Endodermal cell (in vitro differentiated cells): Measurements from ENCODE around the gene DEK. TPM values are rescaled to one million over a fixed set of nuclear protein-coding genes. Genes with fewer than 3 reads are reported as not detected.

Experiments
- DNase-seq: peaks from one replicate; pipeline ENCODE4 v3.0.0-alpha.2; 2017
- H3K27ac ChIP-seq: 2 replicates; pipeline ENCODE4 v1.5.1; 2013; ENCODE audit warnings: mild to moderate bottlenecking, low read depth, low read length, moderate library complexity
- H3K27me3 ChIP-seq: 2 replicates; pipeline ENCODE4 v1.6.1; 2013; ENCODE audit warnings: mild to moderate bottlenecking, low read length, moderate library complexity; ENCODE audit not compliant: insufficient read depth, control insufficient read depth, poor library complexity, severe bottlenecking
- H3K36me3 ChIP-seq: 2 replicates; pipeline ENCODE4 v1.7.0; 2013; ENCODE audit warnings: mild to moderate bottlenecking, low read length, moderate library complexity; ENCODE audit not compliant: control insufficient read depth, insufficient read depth
- H3K4me1 ChIP-seq: one replicate; pipeline ENCODE4 v1.7.0; 2013; ENCODE audit warnings: low read length; ENCODE audit not compliant: control insufficient read depth, insufficient read depth
- H3K4me3 ChIP-seq: 2 replicates; pipeline ENCODE4 v1.5.1; 2013; ENCODE audit warnings: mild to moderate bottlenecking, low read length, moderate library complexity
- H3K9ac ChIP-seq: 2 replicates; pipeline ENCODE4 v1.6.1; 2013; ENCODE audit warnings: mild to moderate bottlenecking, low read length, moderate library complexity; ENCODE audit not compliant: poor library complexity, severe bottlenecking; ENCODE audit errors: extremely low read depth
- H3K9me3 ChIP-seq: 2 replicates; pipeline ENCODE4 v1.6.1; 2013; ENCODE audit warnings: mild to moderate bottlenecking, low read length, moderate library complexity; ENCODE audit not compliant: control insufficient read depth
- H3K27ac Mint-ChIP-seq: 2 replicates; pipeline ENCODE4 v1.8.0; 2020; ENCODE audit warnings: mixed read lengths
- H3K27me3 Mint-ChIP-seq: 2 replicates; pipeline ENCODE4 v1.8.0; 2021; ENCODE audit warnings: mild to moderate bottlenecking, mixed read lengths; ENCODE audit not compliant: insufficient read depth
- H3K36me3 Mint-ChIP-seq: 2 replicates; pipeline ENCODE4 v1.8.0; 2020; ENCODE audit warnings: low read depth, mixed read lengths
- H3K4me1 Mint-ChIP-seq: 2 replicates; pipeline ENCODE4 v1.8.0; 2020; ENCODE audit warnings: mixed read lengths
- H3K4me3 Mint-ChIP-seq: 2 replicates; pipeline ENCODE4 v1.8.0; 2020; ENCODE audit warnings: mild to moderate bottlenecking, moderate library complexity, mixed read lengths
- H3K9me3 Mint-ChIP-seq: 2 replicates; pipeline ENCODE4 v1.8.0; 2020; ENCODE audit warnings: mild to moderate bottlenecking, mixed read lengths
- WGBS, 2 experiments: methylation state at CpG; one replicate each; pipeline versions ENCODE4 v1.1.5 to v1.1.7; 2013; ENCODE audit warnings: missing lambda C conversion rate in 2 of 2, mixed read lengths in 1 of 2; ENCODE audit not compliant: insufficient coverage in 1 of 2, insufficient read length in 1 of 2; 5-methylcytosine and 5-hydroxymethylcytosine counted together
- total RNA-seq, 2 donors: library from RNA; stranded (reverse); fragmentation: NEBNext Ultra II Directional in 1 of 2; extraction: Animal tissue kit (Norgen Biotek cat#: 25700) in 1 of 2; gene quantifications; 2 replicates in 1 of 2; 3 replicates in 1 of 2; pipeline ENCODE4 v1.2.1, GENCODE V29; 2021
- TF ChIP-seq, protein P1 (sequence below): fragments of 200-600 bp; sonication (generic); conservative IDR thresholded peaks from 2 replicates; pipeline ENCODE4 v1.5.0; 2021; ENCODE audit warnings: antibody characterized with exemption, mild to moderate bottlenecking

Gene DEK
- total RNA-seq, 2 donors from 2014 or later, result 139 to 171 TPM

DNA sequence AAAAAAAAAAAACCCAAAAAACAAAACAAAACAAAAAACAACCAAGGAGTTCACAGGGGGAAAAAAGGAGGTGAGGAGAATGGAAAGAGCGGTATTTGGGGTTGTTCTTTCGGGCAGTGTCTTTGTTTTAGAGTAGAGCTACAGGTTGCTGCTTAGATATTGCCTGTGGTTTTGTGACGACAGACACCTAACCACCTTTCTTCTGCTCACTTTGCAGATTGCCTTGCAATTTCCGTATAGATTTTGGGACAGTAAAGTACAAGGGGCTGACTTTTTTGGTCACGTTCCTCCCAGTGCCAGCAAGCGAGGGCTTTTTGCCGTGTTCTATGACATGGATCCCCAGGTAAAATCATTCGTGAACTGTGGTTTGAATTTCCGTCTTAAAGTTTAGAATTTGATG, 50.9 kb downstream of the DEK start:
- no peaks in the 10 kb centered on the region for H3K9me3 ChIP-seq
- no peaks in the 10 kb centered on the region for H3K4me1 ChIP-seq
- peaks cover 16% of the 10 kb centered on the region for H3K36me3 ChIP-seq
- no peak for DNase-seq
- TF ChIP-seq, protein P1, sequence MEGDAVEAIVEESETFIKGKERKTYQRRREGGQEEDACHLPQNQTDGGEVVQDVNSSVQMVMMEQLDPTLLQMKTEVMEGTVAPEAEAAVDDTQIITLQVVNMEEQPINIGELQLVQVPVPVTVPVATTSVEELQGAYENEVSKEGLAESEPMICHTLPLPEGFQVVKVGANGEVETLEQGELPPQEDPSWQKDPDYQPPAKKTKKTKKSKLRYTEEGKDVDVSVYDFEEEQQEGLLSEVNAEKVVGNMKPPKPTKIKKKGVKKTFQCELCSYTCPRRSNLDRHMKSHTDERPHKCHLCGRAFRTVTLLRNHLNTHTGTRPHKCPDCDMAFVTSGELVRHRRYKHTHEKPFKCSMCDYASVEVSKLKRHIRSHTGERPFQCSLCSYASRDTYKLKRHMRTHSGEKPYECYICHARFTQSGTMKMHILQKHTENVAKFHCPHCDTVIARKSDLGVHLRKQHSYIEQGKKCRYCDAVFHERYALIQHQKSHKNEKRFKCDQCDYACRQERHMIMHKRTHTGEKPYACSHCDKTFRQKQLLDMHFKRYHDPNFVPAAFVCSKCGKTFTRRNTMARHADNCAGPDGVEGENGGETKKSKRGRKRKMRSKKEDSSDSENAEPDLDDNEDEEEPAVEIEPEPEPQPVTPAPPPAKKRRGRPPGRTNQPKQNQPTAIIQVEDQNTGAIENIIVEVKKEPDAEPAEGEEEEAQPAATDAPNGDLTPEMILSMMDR, result no peak
- no peak overlapping the region for H3K27ac Mint-ChIP-seq
- 83 to 85% methylated on average over 6 to 9 of the region's 9 CpGs for WGBS, 2 experiments
- H3K9me3 Mint-ChIP-seq, result no peaks in the 10 kb centered on the region
- H3K4me3 ChIP-seq, result no peak overlapping the region
- no peaks in the 10 kb centered on the region for H3K27me3 Mint-ChIP-seq
- H3K4me3 Mint-ChIP-seq, result no peak overlapping the region
- peaks cover 2% of the 10 kb centered on the region for H3K4me1 Mint-ChIP-seq
- H3K27ac ChIP-seq, result no peak overlapping the region
- H3K9ac ChIP-seq, result no peak overlapping the region
- H3K36me3 Mint-ChIP-seq, result peaks cover 67% of the 10 kb centered on the region
- H3K27me3 ChIP-seq, result no peaks in the 10 kb centered on the region

- H3K27ac ChIP-seq, result no peak overlapping the region
- 86 to 93% methylated on average over 4 of the region's 4 CpGs for WGBS, 2 experiments
- no peaks in the 10 kb centered on the region for H3K27me3 Mint-ChIP-seq
- H3K9ac ChIP-seq, result no peak overlapping the region
- H3K36me3 Mint-ChIP-seq, result peaks cover 63% of the 10 kb centered on the region
- H3K9me3 ChIP-seq, result no peaks in the 10 kb centered on the region
- H3K4me1 ChIP-seq, result no peaks in the 10 kb centered on the region
- no peaks in the 10 kb centered on the region for H3K27me3 ChIP-seq
- H3K4me3 Mint-ChIP-seq, result no peak overlapping the region
- no peak overlapping the region for H3K4me3 ChIP-seq
- H3K36me3 ChIP-seq, result peaks cover 16% of the 10 kb centered on the region
- TF ChIP-seq, protein P1, result no peak
- no peak overlapping the region for H3K27ac Mint-ChIP-seq
- no peak for DNase-seq
- H3K4me1 Mint-ChIP-seq, result peaks cover 2% of the 10 kb centered on the region
- H3K9me3 Mint-ChIP-seq, result no peaks in the 10 kb centered on the region
These were observed 52.1 kb downstream of the DEK start for GRCh38 chr6:18212231-18212630.

GRCh38 chr6:18211338-18211737, 53.0 kb downstream of the DEK start:
- no peak overlapping the region for H3K27ac Mint-ChIP-seq
- H3K9me3 Mint-ChIP-seq, result no peaks in the 10 kb centered on the region
- Histone ChIP-seq H3K9ac (no peak overlapping the region), H3K36me3 (peaks cover 10% of the 10 kb centered on the region), H3K27me3 (no peaks in the 10 kb centered on the region), H3K4me3 (no peak overlapping the region), H3K27ac (no peak overlapping the region), H3K9me3 (no peaks in the 10 kb centered on the region), H3K4me1 (no peaks in the 10 kb centered on the region)
- TF ChIP-seq, protein P1, result no peak
- no peak overlapping the region for H3K4me3 Mint-ChIP-seq
- peaks cover 59% of the 10 kb centered on the region for H3K36me3 Mint-ChIP-seq
- WGBS, 2 experiments, result 93 to 95% methylated on average over 6 of the region's 6 CpGs
- H3K27me3 Mint-ChIP-seq, result no peaks in the 10 kb centered on the region
- DNase-seq, result no peak
- H3K4me1 Mint-ChIP-seq, result peaks cover 2% of the 10 kb centered on the region
